HL-60 (cell line): ENCODE measurements around the gene HIKESHI.

Experiments
- CTCF ChIP-seq: IDR thresholded peaks from one replicate; pipeline ENCODE4 v1.5.1; 2011; ENCODE audit warnings: low read length, control low read depth, inconsistent platforms; ENCODE audit not compliant: insufficient read depth
- GABPA ChIP-seq: IDR thresholded peaks from 2 replicates; pipeline ENCODE4 v1.6.1; 2012; ENCODE audit warnings: low read depth
- POLR2AphosphoS5 ChIP-seq: IDR thresholded peaks from 2 replicates; pipeline ENCODE4 v1.6.1; 2012; ENCODE audit warnings: low read depth
- SPI1 ChIP-seq: IDR thresholded peaks from 2 replicates; pipeline ENCODE4 v1.6.1; 2012; ENCODE audit warnings: low read depth, mild to moderate bottlenecking, borderline replicate concordance
- TF ChIP-seq, protein P1 (sequence below): IDR thresholded peaks from 2 replicates; pipeline ENCODE4 v1.6.1; 2012; ENCODE audit warnings: low read depth; ENCODE audit not compliant: insufficient replicate concordance

DNA sequence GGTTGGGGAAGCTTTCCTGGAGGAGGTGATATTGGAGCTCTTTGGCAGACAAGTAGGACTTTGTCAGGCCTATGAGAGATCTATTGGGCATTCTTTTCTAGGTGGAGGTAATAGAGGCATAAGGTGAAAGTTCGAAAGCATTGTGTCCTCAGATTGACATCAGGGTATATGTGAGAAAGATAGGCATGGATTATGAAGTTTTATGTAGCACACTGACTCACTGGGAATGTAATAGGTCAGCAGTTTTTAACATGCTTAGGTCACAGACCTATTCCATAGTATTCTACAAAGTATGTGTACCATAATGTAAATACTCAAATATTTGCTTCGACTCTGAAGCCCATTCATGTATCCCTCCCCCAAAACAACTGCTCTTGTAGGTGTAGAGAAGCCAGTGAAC lies 11.8 kb downstream of the HIKESHI start:
- no peak for TF ChIP-seq CTCF
- no peak for TF ChIP-seq GABPA
- TF ChIP-seq, protein P1, sequence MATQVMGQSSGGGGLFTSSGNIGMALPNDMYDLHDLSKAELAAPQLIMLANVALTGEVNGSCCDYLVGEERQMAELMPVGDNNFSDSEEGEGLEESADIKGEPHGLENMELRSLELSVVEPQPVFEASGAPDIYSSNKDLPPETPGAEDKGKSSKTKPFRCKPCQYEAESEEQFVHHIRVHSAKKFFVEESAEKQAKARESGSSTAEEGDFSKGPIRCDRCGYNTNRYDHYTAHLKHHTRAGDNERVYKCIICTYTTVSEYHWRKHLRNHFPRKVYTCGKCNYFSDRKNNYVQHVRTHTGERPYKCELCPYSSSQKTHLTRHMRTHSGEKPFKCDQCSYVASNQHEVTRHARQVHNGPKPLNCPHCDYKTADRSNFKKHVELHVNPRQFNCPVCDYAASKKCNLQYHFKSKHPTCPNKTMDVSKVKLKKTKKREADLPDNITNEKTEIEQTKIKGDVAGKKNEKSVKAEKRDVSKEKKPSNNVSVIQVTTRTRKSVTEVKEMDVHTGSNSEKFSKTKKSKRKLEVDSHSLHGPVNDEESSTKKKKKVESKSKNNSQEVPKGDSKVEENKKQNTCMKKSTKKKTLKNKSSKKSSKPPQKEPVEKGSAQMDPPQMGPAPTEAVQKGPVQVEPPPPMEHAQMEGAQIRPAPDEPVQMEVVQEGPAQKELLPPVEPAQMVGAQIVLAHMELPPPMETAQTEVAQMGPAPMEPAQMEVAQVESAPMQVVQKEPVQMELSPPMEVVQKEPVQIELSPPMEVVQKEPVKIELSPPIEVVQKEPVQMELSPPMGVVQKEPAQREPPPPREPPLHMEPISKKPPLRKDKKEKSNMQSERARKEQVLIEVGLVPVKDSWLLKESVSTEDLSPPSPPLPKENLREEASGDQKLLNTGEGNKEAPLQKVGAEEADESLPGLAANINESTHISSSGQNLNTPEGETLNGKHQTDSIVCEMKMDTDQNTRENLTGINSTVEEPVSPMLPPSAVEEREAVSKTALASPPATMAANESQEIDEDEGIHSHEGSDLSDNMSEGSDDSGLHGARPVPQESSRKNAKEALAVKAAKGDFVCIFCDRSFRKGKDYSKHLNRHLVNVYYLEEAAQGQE = no peak
- TF ChIP-seq POLR2AphosphoS5 = no peak
- no peak for TF ChIP-seq SPI1
